Mesothelial cell of epicardium (in vitro differentiated cells): ENCODE measurements around the gene BCL11B. TPM values are rescaled to one million over a fixed set of nuclear protein-coding genes. Genes with fewer than 3 reads are reported as not detected.

Experiments used
- DNase-seq, 2 experiments: peaks; one replicate each; pipeline ENCODE4 v3.0.0; 2021; ENCODE audit warnings: low spot score in 2 of 2; ENCODE audit not compliant: unreplicated experiment in 2 of 2
- H3K27ac Mint-ChIP-seq: 2 replicates; pipeline ENCODE4 v1.8.0; 2021; ENCODE audit warnings: mixed read lengths
- H3K27me3 Mint-ChIP-seq: 2 replicates; pipeline ENCODE4 v1.8.0; 2021; ENCODE audit warnings: low read depth, mixed read lengths
- H3K36me3 Mint-ChIP-seq: 2 replicates; pipeline ENCODE4 v1.8.0; 2021; ENCODE audit warnings: mixed read lengths
- H3K4me1 Mint-ChIP-seq: 2 replicates; pipeline ENCODE4 v1.8.0; 2021; ENCODE audit warnings: mixed read lengths
- H3K4me3 Mint-ChIP-seq: 2 replicates; pipeline ENCODE4 v1.8.0; 2021; ENCODE audit warnings: mild to moderate bottlenecking, moderate library complexity, mixed read lengths
- H3K9me3 Mint-ChIP-seq: 2 replicates; pipeline ENCODE4 v1.8.0; 2021; ENCODE audit warnings: mixed read lengths
- total RNA-seq: library from RNA; stranded (reverse); gene quantifications from 3 replicates; pipeline ENCODE4 v1.2.1, GENCODE V29; 2021
- TF ChIP-seq, protein P1 (sequence below): fragments of 200-600 bp; sonication (generic); IDR thresholded peaks from one replicate; pipeline ENCODE4 v1.5.0; 2021; ENCODE audit warnings: antibody characterized with exemption; ENCODE audit not compliant: unreplicated experiment

The BCL11B gene
- total RNA-seq, 1 donor from 2014 or later, result 11.8 TPM

DNA sequence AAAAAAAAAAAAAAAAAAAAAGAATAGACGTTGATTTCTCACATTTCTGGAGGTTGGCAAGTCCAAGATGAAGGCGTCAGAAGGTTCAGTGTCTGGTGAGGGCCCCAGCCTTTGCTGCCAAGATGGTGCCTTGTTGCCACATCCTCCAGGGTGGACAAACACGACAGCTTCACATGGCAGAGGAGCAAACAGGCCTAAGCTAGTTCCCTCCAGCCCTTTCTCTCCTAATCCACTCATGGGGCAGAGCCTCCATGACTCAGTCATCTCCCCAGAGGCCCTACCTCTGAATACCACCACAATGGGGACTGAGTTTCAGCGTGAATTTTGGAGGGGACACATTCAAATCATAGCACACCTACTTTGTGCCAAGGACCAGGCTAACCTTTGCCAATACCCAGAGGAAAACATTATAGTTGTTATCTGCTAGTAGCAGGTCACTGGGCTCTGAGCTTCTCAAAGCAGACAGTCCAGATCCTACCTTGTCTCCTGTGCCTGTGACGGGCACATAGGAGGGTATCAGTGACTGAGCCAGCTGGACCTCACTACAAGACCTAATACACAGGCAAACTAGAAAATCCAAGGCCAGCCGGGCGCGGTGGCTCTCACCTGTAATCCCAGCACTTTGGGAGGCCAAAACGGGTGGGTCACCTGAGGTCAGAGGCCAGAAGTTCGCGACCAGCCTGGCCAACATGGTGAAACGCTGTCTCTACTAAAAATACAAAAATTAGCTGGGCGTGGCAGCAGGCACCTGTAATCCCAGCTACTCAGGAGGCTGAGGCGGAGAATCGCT lies 10.5 kb upstream of the BCL11B start:
- Mint-ChIP-seq H3K4me3 (no peak overlapping the region), H3K27me3 (peaks cover 18% of the 10 kb centered on the region), H3K4me1 (peaks cover 3% of the 10 kb centered on the region), H3K27ac (no peak overlapping the region), H3K36me3 (no peaks in the 10 kb centered on the region), H3K9me3 (no peaks in the 10 kb centered on the region)
- no peak for DNase-seq
- TF ChIP-seq, protein P1, sequence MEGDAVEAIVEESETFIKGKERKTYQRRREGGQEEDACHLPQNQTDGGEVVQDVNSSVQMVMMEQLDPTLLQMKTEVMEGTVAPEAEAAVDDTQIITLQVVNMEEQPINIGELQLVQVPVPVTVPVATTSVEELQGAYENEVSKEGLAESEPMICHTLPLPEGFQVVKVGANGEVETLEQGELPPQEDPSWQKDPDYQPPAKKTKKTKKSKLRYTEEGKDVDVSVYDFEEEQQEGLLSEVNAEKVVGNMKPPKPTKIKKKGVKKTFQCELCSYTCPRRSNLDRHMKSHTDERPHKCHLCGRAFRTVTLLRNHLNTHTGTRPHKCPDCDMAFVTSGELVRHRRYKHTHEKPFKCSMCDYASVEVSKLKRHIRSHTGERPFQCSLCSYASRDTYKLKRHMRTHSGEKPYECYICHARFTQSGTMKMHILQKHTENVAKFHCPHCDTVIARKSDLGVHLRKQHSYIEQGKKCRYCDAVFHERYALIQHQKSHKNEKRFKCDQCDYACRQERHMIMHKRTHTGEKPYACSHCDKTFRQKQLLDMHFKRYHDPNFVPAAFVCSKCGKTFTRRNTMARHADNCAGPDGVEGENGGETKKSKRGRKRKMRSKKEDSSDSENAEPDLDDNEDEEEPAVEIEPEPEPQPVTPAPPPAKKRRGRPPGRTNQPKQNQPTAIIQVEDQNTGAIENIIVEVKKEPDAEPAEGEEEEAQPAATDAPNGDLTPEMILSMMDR, result no peak

DNA sequence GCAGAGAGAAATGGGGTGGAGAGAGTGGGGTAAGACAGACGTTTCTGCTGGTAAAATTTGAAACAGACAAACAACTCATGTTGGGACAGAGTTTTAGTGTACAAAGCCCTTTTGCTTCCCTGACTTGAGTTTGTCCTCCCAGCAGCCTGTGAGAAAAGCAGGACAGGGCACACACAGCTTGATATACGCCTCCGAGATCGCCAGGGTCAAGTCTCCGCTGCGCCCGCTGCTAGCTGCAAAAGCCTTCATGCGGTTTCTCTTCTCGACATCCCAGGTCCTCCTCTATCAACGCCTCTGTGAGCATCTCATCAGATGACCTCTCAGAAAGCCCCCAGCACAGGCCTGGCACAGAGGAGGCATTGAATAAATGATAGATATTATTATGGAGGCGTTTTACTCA lies 9.4 kb upstream of the BCL11B start:
- Mint-ChIP-seq H3K4me1 (peaks cover 4% of the 10 kb centered on the region), H3K4me3 (no peak overlapping the region)
- TF ChIP-seq, protein P1, result no peak

DNA sequence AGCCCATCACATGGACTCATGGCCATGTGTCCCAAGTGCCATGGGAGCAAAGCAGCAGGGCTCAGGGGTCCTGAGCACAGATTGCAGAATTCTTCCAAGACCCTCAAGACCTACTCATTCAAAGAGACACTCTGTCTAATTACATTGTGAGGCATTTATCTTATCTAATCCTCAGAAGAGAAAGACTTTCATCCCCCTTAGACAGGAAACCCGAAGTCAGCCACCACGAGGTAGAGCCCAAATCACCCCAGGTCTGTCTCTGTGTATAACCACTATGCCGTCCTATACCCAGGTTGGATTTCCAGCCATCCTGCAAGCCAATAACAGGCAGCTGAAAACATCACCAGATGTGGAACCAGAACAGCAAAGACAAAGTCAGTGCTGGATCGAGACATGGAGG lies 8.9 kb upstream of the BCL11B start:
- Mint-ChIP-seq H3K4me1 (peaks cover 4% of the 10 kb centered on the region), H3K9me3 (no peaks in the 10 kb centered on the region), H3K4me3 (no peak overlapping the region), H3K36me3 (no peaks in the 10 kb centered on the region), H3K27ac (no peak overlapping the region), H3K27me3 (peaks cover 30% of the 10 kb centered on the region)
- TF ChIP-seq, protein P1, result no peak
- no peak for DNase-seq

More for the DNA sequence above, 9.4 kb upstream of the BCL11B start:
- Mint-ChIP-seq H3K27me3 (peaks cover 29% of the 10 kb centered on the region), H3K9me3 (no peaks in the 10 kb centered on the region), H3K36me3 (no peaks in the 10 kb centered on the region), H3K27ac (no peak overlapping the region)
- no peak for DNase-seq

DNA sequence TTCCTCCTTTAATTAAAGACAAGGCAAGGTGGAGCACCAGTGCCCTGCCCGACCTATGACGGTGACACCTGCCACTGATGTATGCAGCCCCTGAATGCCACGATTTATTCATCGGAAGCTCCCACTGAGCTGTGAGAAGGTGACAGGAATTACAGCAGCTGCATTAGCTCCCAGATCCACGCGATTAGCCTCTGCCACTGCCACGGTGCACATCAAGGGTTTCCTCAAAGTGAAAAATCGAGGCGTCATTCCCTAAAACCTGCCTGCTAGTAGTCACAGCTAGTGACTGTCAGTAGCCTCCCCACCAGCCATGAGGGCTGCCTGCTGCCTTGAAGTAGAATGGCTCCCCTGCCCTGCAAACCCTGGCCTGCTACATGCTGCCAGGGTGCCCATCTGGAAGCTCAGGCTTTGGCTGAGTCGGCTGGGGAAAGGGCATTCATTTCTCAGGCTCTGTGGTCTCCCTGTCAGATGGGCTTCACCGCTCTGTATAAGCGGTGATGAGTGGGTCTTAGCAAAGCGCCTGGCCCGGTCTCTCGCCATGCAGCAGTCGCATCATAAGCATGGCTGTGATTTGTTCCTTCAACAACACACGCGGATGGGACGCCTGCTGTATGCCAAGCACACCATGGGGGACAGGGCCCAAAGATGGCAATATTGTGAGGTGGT lies 8.2 kb upstream of the BCL11B start:
- no peak for DNase-seq
- Mint-ChIP-seq H3K27ac (no peak overlapping the region), H3K4me1 (peaks cover 8% of the 10 kb centered on the region)

DNA sequence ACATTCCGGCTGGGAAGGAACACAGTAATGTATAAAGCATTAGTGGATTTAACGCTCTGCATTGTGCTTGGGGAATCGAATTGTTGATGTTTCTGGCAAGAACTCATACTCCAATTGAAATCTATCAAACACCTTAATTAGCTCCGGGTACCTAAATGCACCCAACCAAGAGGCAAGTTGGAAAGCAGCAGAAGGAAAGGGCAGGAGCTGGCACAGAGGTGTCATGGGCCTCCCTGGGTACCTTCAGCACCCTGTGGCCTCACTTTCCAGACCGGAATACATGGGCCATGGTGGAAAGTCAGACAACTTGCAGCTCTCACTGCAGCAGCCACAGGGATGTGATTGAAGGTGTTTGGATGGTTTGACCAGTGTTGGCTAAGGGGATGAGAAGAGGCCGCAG lies 6.8 kb upstream of the BCL11B start:
- no peaks in the 10 kb centered on the region for H3K36me3 Mint-ChIP-seq
- peaks cover 14% of the 10 kb centered on the region for H3K4me1 Mint-ChIP-seq
- no peak overlapping the region for H3K27ac Mint-ChIP-seq
- no peaks in the 10 kb centered on the region for H3K9me3 Mint-ChIP-seq
- TF ChIP-seq, protein P1, result no peak
- no peak for DNase-seq
- H3K4me3 Mint-ChIP-seq, result no peak overlapping the region
- H3K27me3 Mint-ChIP-seq, result peaks cover 34% of the 10 kb centered on the region

More for the DNA sequence above, 8.2 kb upstream of the BCL11B start:
- Mint-ChIP-seq H3K4me3 (no peak overlapping the region), H3K36me3 (no peaks in the 10 kb centered on the region), H3K9me3 (no peaks in the 10 kb centered on the region), H3K27me3 (peaks cover 34% of the 10 kb centered on the region)
- TF ChIP-seq, protein P1, result no peak
